Fibroblast of pulmonary artery (primary cell): Measurements from ENCODE around the gene SLC25A10.

Source experiments
- DNase-seq: peaks from one replicate; pipeline ENCODE4 v3.0.0-alpha.2; 2010; ENCODE audit warnings: low read depth
- H3K4me3 ChIP-seq: replicated peaks from 2 replicates; pipeline ENCODE4 v1.5.1; 2011; ENCODE audit warnings: low read depth, mild to moderate bottlenecking, control low read depth, low read length, moderate library complexity
- TF ChIP-seq, protein P1 (sequence below): IDR thresholded peaks from 2 replicates; pipeline ENCODE4 v1.5.1; 2011; ENCODE audit warnings: mild to moderate bottlenecking, control low read depth, low read length, inconsistent platforms; ENCODE audit errors: missing control alignments

Gene SLC25A10

DNA sequence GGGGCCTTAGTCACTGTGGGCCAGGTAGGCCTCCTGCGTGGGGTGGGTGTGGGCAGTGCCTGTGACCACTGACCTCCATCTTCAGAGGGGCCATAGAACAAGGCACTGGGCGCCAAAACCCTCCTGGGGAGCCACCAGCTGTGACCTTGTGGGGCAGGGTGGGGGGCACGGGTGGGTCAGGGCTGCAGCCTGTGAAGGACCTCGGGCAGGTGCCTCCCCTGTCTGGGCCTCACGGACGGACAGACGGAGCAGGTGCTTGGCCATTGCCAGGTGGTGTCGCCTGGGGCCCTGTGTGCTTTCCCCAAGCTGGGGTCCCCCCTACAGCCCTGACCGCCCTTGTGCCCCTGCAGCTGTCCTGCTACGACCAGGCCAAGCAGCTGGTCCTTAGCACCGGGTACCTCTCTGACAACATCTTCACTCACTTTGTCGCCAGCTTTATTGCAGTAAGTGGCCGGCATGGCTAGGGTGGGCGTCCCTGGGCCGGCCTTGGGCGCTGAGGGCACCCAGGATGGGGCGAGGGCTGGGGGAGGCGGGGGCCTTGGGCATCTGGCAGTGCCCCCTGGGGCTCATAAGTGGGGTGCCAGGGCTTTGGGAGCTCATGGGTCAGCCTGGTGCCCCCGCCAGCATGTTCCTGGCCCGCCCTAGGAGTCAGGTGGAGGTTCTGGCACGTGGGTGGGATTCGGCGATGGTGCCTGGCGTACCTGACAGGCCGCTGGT is 5.1 kb downstream of the SLC25A10 start:
- TF ChIP-seq, protein P1, sequence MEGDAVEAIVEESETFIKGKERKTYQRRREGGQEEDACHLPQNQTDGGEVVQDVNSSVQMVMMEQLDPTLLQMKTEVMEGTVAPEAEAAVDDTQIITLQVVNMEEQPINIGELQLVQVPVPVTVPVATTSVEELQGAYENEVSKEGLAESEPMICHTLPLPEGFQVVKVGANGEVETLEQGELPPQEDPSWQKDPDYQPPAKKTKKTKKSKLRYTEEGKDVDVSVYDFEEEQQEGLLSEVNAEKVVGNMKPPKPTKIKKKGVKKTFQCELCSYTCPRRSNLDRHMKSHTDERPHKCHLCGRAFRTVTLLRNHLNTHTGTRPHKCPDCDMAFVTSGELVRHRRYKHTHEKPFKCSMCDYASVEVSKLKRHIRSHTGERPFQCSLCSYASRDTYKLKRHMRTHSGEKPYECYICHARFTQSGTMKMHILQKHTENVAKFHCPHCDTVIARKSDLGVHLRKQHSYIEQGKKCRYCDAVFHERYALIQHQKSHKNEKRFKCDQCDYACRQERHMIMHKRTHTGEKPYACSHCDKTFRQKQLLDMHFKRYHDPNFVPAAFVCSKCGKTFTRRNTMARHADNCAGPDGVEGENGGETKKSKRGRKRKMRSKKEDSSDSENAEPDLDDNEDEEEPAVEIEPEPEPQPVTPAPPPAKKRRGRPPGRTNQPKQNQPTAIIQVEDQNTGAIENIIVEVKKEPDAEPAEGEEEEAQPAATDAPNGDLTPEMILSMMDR = no peak
- no peak overlapping the region for H3K4me3 ChIP-seq
- DNase-seq = no peak

- DNase-seq = no peak
- no peak overlapping the region for H3K4me3 ChIP-seq
- TF ChIP-seq, protein P1 = no peak
Observed at GRCh38 chr17:81717766-81718089, 5.6 kb downstream of the SLC25A10 start.

DNA sequence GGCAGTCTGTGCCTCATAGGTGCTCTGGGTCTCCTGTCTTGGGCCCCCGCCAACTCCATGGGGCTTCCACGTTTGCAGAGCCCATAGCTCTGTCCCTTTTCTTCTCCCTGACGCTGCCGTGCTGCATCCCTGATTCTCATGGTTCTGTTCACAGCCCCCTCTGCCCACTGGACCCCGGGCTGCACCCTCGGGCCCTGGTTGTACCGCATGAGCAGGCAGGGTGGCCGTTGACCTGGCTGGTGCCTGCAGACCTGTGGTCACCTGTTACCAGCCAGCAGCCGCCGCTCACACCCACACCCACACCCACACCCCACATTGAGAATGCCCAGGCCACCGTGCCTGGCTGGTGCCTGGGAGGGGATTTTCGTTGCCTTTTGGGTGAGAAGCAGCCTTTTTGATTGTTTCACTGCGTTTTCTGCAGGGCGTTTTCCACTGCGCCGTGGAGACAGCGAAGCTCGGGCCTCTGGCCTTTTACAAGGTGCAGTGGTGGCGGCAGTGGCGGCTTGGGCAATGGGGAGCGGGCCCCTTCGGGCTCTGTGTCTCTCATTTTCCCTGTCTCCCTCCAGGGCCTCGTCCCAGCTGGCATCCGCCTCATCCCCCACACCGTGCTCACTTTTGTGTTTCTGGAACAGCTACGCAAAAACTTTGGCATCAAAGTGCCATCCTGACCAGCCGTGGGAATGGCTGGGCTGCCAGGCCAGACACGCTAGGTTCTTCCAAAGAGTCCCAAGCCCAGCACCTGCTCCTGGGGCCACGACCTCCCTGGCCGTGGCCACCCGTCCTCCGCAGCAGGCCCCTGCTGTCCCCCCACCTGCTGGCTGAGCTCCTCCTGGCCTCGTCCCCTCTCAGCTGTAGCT is 7.6 kb downstream of the SLC25A10 start:
- TF ChIP-seq, protein P1 = no peak
- no peak overlapping the region for H3K4me3 ChIP-seq
- DNase-seq = no peak

GRCh38 chr17:81720267-81721071 is 8.4 kb downstream of the SLC25A10 start:
- no peak overlapping the region for H3K4me3 ChIP-seq
- no peak for DNase-seq
- TF ChIP-seq, protein P1 = no peak

DNA sequence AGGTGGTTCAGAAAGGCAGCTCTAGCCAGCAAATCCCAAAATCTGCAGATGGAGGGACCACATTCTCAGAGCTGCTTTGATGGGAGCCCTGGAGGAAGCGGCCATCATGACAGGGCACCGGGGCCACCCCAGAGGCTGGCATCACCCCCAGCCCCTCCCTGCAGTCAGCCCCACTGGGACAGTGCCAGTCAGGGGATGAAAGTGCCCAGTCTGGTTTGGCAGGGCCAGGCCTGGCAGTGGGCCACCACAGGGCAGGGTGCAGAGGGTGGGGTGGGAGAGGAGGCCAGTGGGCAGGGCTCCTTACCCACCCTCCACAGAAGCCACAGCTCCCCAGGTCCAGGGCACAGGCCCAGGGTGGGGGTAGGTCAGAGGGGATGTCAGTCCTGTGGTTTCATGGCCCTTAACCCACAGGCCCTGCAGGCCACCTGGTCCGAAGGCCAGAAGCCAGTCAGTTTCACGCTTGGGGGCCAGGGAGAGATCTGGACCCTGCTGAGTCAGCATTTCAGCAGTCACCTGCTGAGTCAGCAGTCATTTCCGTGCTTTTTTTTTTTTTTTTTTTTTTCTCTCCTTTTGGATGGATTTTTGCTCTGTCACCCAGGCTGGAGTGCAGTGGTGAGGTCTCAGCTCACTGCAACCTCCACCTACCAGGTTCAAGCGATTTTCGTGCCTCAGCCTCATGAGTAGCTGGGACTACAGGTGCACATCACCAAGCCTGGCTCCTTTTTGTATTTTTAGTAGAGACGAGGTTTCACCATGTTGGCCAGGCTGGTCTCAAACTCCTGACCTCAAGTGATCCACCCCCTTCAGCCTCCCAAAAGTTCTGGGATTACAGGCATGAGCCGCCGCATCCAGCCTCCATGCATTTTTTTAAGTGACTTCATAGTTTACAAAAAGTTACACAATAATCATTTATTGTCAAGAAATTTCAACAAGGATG is 10.4 kb downstream of the SLC25A10 start:
- no peak overlapping the region for H3K4me3 ChIP-seq
- DNase-seq = peak; percentile 14
- TF ChIP-seq, protein P1 = no peak

DNA sequence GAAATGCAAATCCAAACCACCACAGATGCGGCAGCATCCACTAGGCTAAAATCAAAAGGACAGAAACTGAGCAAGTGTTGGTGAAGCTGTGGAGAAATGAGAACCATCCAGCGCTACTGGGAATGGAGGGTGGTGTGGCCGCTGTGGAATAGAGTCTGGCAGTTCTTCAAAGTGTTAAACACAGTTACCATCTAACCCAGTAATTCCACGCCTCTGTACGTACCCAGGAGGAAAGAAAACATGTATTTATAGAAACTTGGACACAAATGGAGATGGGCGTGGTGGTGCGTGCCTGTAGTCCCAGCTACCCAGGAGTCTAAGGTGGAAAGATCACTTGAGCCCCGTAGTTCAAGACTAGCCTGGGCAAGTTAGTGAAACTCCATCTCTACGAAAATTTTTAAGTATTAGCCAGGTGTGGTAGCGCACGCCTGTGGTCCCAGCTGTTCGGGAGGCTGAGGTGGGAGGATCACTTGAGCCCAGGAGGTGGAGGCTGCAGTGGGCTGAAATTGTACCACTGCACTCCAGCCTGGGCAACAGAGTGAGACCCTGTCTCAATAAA is 11.6 kb downstream of the SLC25A10 start:
- no peak for DNase-seq
- H3K4me3 ChIP-seq = no peak overlapping the region
- TF ChIP-seq, protein P1 = no peak
